T-helper 22 cell (primary cell): ENCODE measurements around the gene PTPRK.

ENCODE experiments used
- DNase-seq: peaks from one replicate; pipeline ENCODE4 v3.0.0-alpha.2; 2020; ENCODE audit warnings: low read depth

Gene PTPRK

GRCh38 chr6:128520436-128521281 lies at the start of gene PTPRK:
PTPRK (minus strand) TSS chr6:128520599; CDS start chr6:128520358, 241 bp downstream.
- peak; percentile 68 for DNase-seq

DNA sequence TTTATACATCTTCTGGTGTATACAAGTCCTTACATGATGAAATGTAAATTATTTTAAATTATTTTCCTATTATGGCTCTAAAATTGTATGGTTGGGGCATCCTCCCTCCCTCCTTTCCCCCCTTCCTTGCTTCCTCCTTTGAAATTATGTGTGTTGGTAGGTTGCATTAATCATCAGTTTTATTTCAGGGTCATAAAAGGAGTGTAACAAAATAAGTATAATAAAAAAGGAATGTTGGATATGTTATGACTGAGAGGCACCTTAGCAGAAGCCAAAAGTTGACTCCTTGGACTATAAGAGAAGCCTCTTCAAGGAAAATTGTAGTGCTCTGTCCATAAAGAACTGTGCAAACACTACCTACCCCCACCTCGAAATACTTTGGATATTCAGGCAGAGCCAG lies 46.6 kb upstream of the PTPRK start:
- no peak for DNase-seq

GRCh38 chr6:128560966-128561365 lies 40.6 kb upstream of the PTPRK start:
- DNase-seq = no peak

GRCh38 chr6:128558924-128559323 lies 38.5 kb upstream of the PTPRK start:
- DNase-seq = no peak

DNA sequence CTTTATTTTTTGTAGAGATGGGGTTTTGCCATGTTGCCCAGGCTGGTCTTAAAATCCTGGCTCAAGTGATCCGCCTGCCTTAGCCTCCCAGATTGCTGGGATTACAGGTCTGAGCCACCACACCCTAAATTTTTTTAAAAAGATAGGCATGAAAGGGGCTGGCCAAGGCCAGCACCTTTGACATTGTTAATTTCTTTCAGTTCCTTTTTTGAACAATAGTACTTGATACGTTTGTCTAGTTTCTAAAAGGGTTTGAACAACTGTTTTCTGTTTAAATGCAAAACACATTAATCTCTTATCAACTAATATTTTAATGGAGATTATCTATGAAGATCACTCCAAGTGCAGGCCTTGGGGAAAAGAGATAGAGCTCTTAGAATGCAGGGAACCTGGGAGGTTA lies 37.6 kb upstream of the PTPRK start:
- no peak for DNase-seq

DNA sequence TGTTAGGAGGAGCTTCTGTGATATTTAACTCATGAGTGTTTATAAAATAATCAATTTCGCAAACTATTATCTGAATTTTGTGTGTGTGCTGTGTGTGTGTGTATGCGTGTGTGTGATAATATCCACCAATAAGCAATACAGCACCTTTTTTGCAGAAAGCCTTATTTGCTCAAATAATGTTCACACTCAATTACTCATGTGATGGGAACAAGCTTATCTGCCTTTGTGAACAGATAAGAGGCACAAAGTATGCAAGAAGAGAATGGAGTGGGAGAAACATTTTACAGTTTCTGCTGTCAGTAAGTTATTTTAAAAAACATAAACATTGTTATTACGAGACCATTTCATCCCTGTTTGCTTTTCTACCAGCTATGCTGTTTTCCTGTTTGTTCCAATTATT lies 36.7 kb upstream of the PTPRK start:
- no peak for DNase-seq

GRCh38 chr6:128554302-128554701 lies 33.9 kb upstream of the PTPRK start:
- no peak for DNase-seq

DNA sequence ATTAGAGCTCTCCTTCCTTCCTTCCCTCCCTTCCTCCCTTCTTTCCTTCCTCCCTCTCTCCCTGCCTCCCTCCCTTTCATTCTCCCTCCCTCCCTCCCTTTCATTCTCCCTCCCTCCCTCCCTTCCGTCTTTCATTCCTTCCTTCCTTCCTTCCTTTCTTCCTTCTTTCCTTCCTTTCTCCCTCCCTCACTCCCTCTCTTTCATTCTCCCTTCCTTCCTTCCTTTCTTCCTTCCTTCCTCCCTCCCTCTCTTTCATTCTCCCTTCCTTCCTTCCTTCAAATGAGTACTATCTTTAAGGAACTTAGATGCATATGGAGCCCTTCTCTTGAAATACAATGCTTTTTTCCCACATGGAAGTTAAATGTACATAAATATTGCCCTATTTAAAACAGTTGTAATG lies 20.9 kb upstream of the PTPRK start:
- DNase-seq = no peak

DNA sequence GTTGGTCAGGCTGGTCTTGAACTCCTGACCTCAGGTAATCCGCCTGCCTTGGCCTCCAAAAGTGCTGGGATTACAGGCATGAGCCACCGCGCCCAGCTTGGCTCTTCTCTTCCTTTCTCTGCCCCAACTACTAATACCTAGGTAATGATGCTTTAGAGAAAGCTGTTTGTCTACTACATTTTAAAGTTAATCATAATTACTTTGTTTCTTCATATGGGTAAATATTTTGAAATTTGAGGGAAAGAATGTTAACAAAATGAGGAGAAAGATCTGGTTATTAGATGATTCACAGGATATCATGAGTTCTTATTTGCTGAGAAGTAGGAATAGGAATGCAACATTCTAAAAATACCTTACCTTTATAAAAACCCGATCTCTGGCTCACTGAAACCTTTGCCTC lies 18.4 kb upstream of the PTPRK start:
- DNase-seq = no peak

- no peak for DNase-seq
These were observed 12.4 kb upstream of the PTPRK start for GRCh38 chr6:128532827-128533226.

- no peak for DNase-seq
These were observed 11.7 kb upstream of the PTPRK start for GRCh38 chr6:128532136-128532535.

GRCh38 chr6:128531696-128532095 lies 11.3 kb upstream of the PTPRK start:
- no peak for DNase-seq

DNA sequence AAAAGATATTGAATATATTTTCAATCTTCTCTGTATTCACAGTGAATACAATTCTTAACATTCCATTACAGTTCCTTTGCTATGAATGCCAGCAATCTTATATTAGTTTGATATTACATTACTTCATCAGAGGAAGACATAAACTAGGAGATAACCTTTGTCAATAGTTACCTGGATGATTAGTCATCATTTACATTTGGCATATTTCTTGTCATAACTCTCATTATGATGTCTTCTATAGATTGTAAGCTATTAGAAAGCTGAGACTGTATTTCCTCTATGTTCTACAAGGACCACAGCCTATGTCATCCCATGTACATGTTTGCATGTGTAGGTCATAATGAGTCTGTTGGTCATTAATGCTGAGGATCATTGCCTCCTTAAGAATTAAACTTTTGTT lies 7.8 kb upstream of the PTPRK start:
- DNase-seq = no peak

- no peak for DNase-seq
These were observed 7.0 kb upstream of the PTPRK start for GRCh38 chr6:128527375-128527774.

DNA sequence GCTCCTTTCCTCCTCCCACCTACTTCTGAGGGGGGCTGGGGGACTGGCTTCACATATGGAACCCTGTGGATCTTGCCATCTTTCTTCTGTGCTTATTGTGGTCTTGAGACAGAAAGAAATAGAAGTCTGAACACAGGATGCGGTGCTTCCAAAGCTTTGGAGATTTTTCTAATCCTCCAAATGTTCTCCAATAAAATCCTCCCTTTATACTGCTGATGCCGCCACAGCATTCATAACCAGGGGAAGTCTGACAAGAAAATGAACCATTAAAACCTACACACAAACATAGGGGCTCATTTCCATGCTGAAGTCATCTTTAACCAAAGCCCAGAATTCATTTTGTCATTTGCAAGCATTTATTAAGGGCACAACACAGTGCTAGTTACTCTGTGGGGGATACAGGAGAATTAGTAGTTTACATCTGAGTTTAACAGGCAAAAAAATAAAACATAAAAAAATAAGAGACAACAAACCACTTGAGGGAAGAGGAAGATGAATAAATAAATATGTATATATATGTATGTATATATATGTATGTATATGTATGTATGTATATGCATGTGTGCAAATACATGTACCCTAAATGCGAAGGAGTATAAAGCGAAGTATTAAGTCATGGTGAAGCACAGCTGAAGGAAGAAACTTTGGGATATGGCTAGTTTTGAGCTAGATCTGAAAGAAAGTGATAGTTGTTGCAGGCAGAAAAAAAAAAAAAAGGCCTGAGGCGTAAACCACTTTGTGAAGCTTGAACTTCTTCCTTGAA lies 5.9 kb upstream of the PTPRK start:
- no peak for DNase-seq

DNA sequence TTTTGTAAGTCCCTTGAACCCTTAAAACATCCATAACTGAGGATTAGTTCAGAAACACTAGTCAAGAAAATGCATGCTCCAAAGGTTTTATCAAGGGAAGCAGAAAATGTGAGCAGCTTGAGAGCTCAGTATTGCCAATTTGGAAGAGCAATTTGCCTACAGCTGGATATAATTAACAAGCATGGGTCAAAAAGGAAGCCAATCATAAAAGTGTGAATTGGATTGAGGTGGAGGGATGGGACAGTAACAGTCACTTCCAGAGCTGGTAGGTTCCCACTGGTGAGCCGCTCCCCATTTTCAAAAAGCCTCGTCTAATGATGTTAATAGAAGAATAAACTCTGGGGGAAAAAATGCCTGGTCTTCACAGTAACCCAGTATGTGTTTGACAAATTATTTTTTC lies 5.0 kb upstream of the PTPRK start:
- DNase-seq = no peak

DNA sequence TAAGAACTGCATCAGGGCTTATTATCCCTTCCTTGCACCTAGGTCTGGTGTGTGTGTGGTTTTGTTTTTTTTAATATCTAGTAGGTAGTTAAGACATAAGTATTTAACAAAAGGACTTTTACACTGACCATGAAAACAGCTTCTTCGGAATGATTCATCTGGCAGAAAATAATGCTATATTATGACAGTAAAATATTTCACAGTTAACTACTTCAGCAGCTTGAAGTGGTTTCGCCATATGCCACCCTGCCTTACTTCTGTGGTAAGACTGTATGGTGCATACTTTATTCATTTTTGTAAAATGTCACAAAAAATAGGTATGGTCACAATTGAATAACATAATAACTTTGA lies 858 bp upstream of the PTPRK start:
- DNase-seq = no peak

DNA sequence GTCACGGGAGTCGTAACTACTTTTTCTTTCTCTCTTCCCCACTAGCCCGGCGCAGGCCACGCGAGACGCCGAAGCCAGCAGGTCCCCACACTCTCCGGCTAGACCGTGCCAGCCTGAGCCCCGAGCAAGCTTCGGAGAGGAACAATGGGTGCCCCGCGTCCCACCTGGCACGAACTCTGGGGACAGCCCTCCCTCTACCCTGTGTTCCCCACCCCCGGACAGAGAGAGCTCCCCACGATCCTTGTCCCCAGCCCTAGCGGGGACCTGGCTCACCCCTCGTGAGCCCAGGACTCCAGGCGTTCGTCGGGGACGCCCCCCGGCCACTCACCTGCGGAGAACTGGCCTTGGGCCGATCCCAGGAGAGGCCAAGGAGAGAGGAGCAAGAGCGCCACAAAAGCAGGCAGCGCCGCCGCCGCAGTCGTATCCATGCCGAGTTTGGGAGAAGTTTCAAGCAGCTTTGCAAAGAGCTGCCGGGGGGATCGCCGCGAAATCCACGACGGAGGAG lies 416 bp downstream of the PTPRK start:
- no peak for DNase-seq

DNA sequence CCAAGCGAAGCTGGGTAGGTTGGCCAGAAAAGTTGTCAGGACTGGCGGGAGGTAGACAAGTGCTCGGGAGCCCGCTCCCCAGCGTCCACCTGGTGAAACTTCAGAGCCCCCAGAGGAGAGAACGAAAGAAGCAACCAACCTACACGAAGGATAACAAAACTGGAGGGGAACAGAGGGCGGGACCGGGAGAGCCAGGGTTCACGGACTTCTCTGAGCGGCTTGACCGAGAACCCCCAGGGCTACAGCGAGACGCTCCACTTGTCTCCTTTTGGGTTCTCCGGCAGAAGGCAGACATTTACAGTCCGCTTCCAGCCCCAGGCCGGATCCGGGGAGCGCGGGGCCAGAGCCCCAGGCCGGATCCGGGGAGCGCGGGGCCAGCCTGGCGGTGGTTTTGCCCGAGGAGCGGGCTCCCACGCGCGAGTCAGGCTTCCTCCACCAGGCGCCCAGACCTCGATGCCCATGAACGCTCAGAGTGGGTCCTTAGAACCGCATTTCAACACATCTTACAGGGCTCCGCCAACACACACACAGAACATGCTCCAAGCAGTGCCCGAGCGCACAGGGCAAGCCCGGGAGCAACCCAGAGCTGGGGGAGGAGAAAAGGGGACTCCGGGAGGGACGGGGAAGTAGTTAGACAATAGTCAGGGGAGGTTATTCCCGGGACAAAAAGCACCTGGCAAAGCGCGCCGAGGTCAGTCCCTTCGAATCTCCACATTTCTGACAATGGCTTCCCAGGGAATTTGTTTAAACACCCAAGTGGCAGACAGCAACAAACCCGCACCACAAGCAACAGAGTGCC lies 1.1 kb downstream of the PTPRK start:
- no peak for DNase-seq

DNA sequence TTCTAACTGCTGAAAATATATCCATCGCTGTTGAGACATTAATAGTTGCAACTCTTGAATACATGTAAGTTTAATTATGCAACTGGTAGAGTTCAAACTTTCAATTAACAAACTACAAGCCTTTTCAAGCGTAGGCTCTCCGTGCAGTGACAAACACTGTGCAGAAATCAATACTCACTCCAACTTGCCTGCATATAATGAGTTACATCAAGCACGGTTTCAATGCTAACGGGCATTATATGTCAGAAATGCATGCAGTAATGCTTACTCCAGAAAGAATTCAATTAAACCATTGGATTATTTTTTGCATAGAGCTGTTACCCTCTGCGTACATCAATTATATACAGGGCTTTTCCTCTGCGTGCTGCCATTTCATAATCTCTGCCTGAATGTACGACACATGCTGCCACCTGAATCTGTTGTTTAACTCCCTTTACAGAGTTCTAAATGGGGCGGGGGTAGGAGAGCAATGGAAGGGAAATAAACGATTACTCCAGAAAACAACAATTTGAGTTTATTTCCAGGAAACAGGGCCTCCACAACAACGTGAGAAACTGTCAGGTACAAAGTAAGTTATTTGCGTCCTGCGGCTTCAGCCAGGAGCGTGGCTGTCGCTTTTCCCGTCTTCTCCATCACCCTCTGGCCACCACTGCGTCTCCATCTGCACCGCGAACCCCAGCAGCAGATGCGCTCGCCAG lies 1.8 kb downstream of the PTPRK start:
- no peak for DNase-seq

GRCh38 chr6:128517124-128517523 lies 3.3 kb downstream of the PTPRK start:
- no peak for DNase-seq

DNA sequence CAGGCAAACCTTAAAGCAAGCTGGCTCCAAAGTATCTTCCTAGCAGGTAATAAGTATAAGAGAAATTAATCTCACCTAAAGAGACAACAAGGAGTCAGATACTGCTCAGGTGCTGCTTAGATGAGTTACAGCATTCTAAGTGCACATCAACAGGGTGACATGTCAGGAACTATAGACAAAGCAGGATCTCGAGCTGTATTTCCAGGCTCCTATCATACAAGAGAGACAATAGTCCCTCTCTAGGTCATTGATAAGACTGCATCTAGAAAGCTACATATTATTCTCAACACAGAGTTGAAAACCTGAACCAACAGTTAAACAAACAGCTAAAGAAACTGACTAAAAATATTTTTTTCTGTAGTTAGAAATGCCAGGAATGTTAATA lies 3.9 kb downstream of the PTPRK start:
- DNase-seq = no peak
